Occipital lobe (tissue), 2 donors: Measurements from ENCODE around the gene RAD51AP2. TPM values are rescaled to one million over a fixed set of nuclear protein-coding genes. Genes with fewer than 3 reads are reported as not detected.
"Not testable (repeated sequence)": the region's sequence is repeated elsewhere in the genome, so short reads cannot be mapped to it uniquely, and the experiment has no call there.

Experiments used
- DNase-seq: peaks from one replicate; lab custom pipeline; 2025; lab: John Stamatoyannopoulos, UW
- total RNA-seq: library from RNA; depleted of rRNA; stranded (reverse); fragments of >200 nt; gene quantifications from one replicate; pipeline ENCODE4 v1.2.3, GENCODE V29; 2014

The RAD51AP2 gene
- total RNA-seq, result 0.47 TPM

DNA sequence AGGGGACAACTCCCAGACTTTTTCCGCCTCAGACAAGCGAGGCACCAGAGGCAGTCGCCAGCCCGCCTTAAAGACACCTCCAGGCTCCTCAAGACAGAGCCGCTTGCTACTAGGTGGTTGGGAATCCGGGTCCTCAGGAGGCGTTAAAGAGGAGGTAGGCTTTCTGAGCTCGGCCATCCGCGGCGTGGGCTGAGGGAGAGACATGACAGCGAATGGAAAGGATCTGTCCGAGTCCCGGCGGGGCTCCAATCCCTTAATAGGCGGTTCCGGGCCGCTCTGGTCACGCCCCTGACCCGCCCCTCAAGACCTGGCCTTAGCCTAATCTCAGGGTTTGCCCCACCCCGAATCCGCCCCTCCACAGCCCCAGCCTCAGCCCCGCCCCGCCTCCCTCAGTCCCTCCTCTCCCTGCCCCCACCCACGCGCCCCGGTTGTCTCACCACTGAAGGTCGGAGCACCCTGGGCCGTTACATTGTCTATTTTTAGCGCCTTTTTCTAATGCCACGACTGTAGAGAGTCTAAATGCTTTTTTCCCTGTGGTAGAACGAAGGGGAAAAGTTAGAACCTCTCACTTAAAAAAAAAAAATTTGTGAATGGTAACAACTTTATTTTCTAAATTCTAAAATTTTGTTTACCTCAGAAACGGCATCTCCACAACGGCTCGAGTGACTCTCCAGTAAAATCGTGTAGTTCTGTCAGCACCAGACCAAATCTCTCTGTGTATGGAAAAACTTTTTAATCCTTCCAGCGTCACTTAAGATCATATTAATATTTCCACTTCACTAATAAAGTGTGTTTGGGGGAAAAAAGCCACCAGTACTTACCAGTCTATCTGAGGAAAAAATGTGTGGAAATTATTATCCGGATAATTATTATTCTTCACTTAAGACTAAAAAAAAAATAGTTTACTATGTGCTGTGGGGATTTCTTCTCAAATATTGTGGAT lies at the start of gene RAD51AP2:
TSS of gene RAD51AP2 (minus strand) at position 229 of the 943 bp plus-strand sequence. CDS start at position 204, 25 bp downstream.
- peak; percentile 72 for DNase-seq

- not testable (repeated sequence) for DNase-seq
Observed at GRCh38 chr2:17565726-17566125, 47.5 kb upstream of the RAD51AP2 start.

GRCh38 chr2:17558878-17559277 lies 40.6 kb upstream of the RAD51AP2 start:
- DNase-seq, result no peak

DNA sequence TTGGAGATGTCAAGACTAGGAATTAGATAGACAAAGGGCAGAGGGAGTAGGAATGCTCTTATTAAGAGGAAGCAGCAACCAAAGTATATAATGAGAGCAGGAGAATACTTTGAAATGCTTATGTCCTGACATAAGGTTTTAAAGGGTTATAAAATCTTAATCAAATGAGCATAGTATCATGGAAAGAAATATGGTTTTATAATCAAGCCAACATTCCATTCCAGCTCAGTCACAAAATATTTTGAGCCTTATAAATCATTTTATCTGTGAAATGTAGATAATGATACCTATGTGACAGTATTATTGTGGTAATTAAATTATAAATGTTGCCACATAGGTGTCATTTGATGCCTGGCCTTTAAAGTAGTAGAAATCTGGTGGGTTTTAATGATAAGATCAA lies 39.8 kb upstream of the RAD51AP2 start:
- DNase-seq, result no peak

GRCh38 chr2:17557596-17557995 lies 39.4 kb upstream of the RAD51AP2 start:
- DNase-seq, result no peak

DNA sequence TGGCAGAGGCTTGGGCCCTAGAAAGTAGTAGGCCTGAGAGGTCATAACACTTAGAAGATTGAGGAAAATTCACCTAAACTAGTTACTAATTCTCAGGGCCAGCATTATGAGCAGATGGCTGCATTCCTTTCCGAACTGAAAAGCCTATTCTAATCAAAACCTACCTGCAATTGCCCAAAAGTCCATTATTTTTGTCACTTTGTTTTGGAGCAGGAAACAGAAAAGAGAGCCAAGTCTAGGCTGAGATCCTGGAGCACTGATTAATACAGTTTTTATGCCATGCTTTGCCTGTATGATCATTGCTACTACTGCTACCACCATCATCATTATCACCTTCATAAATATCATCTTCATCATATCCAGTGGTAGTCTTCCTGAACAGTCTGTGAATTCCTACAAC lies 36.9 kb upstream of the RAD51AP2 start:
- DNase-seq, result no peak

- DNase-seq, result no peak
Observed at GRCh38 chr2:17550907-17551306, 32.7 kb upstream of the RAD51AP2 start.

DNA sequence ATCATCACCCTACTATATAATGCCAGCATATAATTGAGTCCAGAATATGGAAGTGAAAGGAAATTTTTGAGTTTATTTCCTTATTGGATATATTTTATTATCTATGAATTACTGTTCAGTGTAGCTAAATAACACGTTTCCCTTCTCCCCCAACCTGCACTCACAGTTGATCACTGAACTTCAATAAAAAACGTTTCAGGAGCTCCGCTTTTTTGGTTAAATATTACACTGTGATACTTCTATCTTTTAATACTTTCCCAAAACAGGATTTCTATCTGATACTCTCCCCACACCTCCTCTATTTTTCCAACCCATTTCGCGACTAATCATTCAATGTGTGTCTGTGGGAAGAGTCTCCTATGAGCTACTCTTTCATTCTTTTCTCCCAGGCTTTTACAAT lies 29.5 kb upstream of the RAD51AP2 start:
- no peak for DNase-seq

- DNase-seq, result no peak
Observed at GRCh38 chr2:17547237-17547636, 29.0 kb upstream of the RAD51AP2 start.

GRCh38 chr2:17545680-17546613 lies 27.7 kb upstream of the RAD51AP2 start:
- DNase-seq, result no peak

DNA sequence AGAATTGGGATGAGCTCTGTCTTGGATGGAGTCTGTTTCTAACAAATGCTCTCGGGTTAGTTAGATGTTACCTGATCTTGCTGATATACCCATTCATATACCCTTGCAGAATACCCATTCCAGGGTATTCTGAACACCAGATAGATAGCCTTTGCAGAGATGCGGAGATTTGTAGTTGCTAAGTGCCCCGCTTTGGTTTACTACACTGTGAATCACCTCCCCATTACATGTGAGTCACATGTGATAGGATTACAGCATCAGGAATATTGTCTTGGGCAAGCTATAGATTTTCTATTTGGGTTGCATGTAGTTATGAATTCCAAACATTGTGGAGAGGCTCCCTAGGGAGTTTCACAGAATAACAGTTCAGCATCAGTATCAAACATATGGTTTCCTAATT lies 26.0 kb upstream of the RAD51AP2 start:
- DNase-seq, result no peak

GRCh38 chr2:17543848-17544247 lies 25.6 kb upstream of the RAD51AP2 start:
- DNase-seq, result no peak

GRCh38 chr2:17543131-17543660 lies 25.0 kb upstream of the RAD51AP2 start:
- DNase-seq, result no peak

DNA sequence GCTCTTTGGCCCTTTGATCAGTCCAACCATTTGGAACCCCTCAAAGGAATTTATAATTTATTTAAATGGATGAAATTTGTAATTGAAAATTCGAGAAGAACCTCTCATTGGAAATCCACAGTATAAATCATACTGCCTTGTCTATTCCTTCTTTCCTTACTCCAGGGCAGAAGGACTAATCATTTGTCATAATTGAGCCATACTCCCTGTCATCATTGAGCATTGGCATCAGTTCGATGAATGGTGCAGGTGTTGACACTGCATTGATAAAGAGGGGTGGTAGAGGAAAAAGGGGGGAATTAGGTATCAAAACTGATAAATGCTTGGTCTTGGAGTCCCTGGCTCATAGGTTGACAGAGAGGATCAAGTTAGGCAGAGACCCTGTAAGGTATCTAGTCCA lies 24.2 kb upstream of the RAD51AP2 start:
- DNase-seq, result no peak

- DNase-seq, result no peak
Observed at GRCh38 chr2:17541531-17541950, 23.3 kb upstream of the RAD51AP2 start.

GRCh38 chr2:17540813-17541530 lies 22.7 kb upstream of the RAD51AP2 start:
- no peak for DNase-seq

DNA sequence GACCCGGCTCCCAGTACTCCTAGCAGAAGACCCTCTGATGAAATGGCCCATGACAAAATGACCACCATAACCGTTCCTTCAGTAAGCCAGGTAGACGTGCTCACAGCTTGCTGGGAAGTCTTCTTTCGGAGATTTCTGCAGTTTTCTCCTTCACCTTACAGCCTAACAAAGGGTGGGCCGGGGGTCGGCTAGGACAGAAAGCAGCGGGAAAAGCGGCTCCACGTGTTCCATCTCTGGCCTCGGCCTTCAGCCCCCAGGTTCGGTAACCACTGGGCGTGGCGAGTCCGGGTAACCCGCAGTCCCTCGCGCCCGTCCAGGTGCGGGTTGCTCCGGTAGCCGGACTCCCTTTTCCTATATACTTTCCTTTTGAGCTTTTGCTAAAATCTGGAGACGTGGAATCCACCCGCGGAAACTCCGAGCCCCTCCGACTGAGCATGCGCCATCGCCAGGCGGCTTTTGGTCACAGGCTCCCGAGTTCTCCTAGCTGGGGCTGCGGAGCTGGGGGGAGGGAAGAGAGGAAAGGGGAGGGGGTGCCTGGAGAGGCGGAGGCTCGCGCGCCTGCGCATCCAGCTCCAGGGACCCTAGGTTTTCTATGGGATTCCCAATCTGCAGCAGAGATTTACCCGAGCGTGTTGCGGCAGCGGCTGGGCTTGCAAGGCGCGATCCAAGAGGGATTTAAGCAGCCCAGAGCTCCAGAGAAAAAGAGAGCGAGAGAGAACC lies 22.0 kb upstream of the RAD51AP2 start, which contains the start of gene VSNL1:
TSS of gene VSNL1 (plus strand) at position 604 of the 720 bp plus-strand sequence. CDS start 51,379 bp downstream, outside the sequence.
- peak; percentile 86 for DNase-seq

- no peak for DNase-seq
Observed at GRCh38 chr2:17539611-17540092, 21.4 kb upstream of the RAD51AP2 start.

- DNase-seq, result peak; percentile 43
Observed at GRCh38 chr2:17538844-17539554, 20.8 kb upstream of the RAD51AP2 start.
